HepG2 (cell line): Measurements from ENCODE around the gene TBXAS1. TPM values are rescaled to one million over a fixed set of nuclear protein-coding genes. Genes with fewer than 3 reads are reported as not detected.

Experiments used
- ATAC-seq: fragments of 200-7000 bp; cut with Tn5 transposase; 3 replicates; pipeline ENCODE4 v1.9.1; 2020; ENCODE audit warnings: mild to moderate bottlenecking, moderate library complexity
- BruUV-seq: library from RNA; stranded (reverse); fragments of 400-500 nt; replicated peaks from 2 replicates; lab custom pipeline; 2021; lab: Mats Ljungman, UMichigan
- CTCF ChIA-PET: fragments of 300-600 bp; formaldehyde crosslinking; extraction: SDS; loops from one replicate; lab custom pipeline; 2021; ENCODE audit warnings: low total read pairs, inconsistent platforms, low intra/inter-chr PET ratio; lab: Yijun Ruan, JAX
- POLR2A ChIA-PET: fragments of 350-600 bp; sonication (Branson Sonifier 250); formaldehyde crosslinking; loops from one replicate; lab custom pipeline; 2020; ENCODE audit warnings: antibody characterized with exemption, inconsistent platforms; lab: Yijun Ruan, JAX
- DNase-seq: peaks from one replicate; pipeline ENCODE4 v3.0.0-alpha.2; 2015; ENCODE audit warnings: low spot score
- FAIRE-seq: peaks from 3 replicates; lab custom pipeline; 2011; peaks lifted over from hg19 to GRCh38; lab: Jason Lieb, UNC
- H2AFZ ChIP-seq: one replicate; pipeline ENCODE4 v1.6.1; 2011; ENCODE audit warnings: low read length, inconsistent platforms
- H3K27ac ChIP-seq: fragments of 300-600 bp; 3 replicates; pipeline ENCODE4 v1.8.0; 2011; ENCODE audit warnings: mixed run types, mild to moderate bottlenecking, mixed read lengths, low read length, inconsistent platforms; ENCODE audit not compliant: insufficient read depth; ENCODE audit errors: extremely low read length
- H3K27me3 ChIP-seq, 2 experiments: fragments of 200-600 bp in 1 of 2; 2 replicates in 1 of 2; 3 replicates in 1 of 2; pipeline versions ENCODE4 v1.6.0 to v1.8.0; 2011; ENCODE audit warnings: low read length in 2 of 2, mild to moderate bottlenecking in 2 of 2, moderate library complexity in 2 of 2, inconsistent platforms in 1 of 2; ENCODE audit not compliant: insufficient read depth in 2 of 2, control insufficient read depth in 1 of 2
- H3K36me3 ChIP-seq, 2 experiments: fragments of 200-600 bp in 1 of 2; replicated peaks in 1 of 2; 2 replicates in 1 of 2; 3 replicates in 1 of 2; pipeline versions ENCODE4 v1.5.1 to v1.8.0; 2011; ENCODE audit warnings: low read length in 2 of 2, inconsistent platforms in 1 of 2; ENCODE audit not compliant: insufficient read depth in 2 of 2, control insufficient read depth in 1 of 2
- H3K4me1 ChIP-seq: 2 replicates; pipeline ENCODE4 v1.5.1; 2012; ENCODE audit warnings: low read length, inconsistent platforms; ENCODE audit not compliant: insufficient read depth
- H3K4me2 ChIP-seq: 2 replicates; pipeline ENCODE4 v1.6.0; 2011; ENCODE audit warnings: low read depth, low read length, inconsistent platforms
- H3K4me3 ChIP-seq, 3 experiments: fragments of 200-600 bp in 1 of 3; sonication (generic), shearing (Covaris generic) in 1 of 3; replicated peaks in 1 of 3; 2 replicates each; pipeline ENCODE4 v1.5.1; 2011 to 2016; ENCODE audit warnings: low read length in 3 of 3, inconsistent platforms in 2 of 3, low read depth in 2 of 3, mild to moderate bottlenecking in 2 of 3, control low read depth in 1 of 3, mixed read lengths in 1 of 3; ENCODE audit not compliant: insufficient read depth in 1 of 3
- H3K79me2 ChIP-seq: one replicate; pipeline ENCODE4 v1.6.1; 2011; ENCODE audit warnings: low read length, inconsistent platforms; ENCODE audit not compliant: insufficient read depth
- H3K9ac ChIP-seq: 2 replicates; pipeline ENCODE4 v1.6.0; 2011; ENCODE audit warnings: mild to moderate bottlenecking, low read depth, low read length, inconsistent platforms; ENCODE audit not compliant: insufficient read depth
- H3K9me3 ChIP-seq: 2 replicates; pipeline ENCODE4 v1.5.1; 2012; ENCODE audit warnings: mild to moderate bottlenecking, low read length
- H4K20me1 ChIP-seq: 2 replicates; pipeline ENCODE4 v1.6.0; 2011; ENCODE audit warnings: inconsistent platforms, mild to moderate bottlenecking, low read length, moderate library complexity; ENCODE audit not compliant: insufficient read depth
- KLF11 ChIP-seq: IDR thresholded peaks from 2 replicates; pipeline ENCODE4 v1.6.1; 2016; ENCODE audit warnings: missing compliant biosample characterization
- NR2F6 ChIP-seq, 2 experiments: IDR thresholded peaks; 2 replicates each; pipeline ENCODE4 v1.6.1; 2016; ENCODE audit warnings: antibody characterized with exemption in 1 of 2, mild to moderate bottlenecking in 1 of 2
- SIX4 ChIP-seq: sonication (generic); formaldehyde crosslinking; IDR thresholded peaks from 2 replicates; pipeline ENCODE4 v1.4.0; 2020; ENCODE audit warnings: missing genetic modification reagents
- SKIL ChIP-seq: sonication (generic); formaldehyde crosslinking; IDR thresholded peaks from 2 replicates; pipeline ENCODE4 v1.8.0; 2022; ENCODE audit warnings: missing genetic modification reagents, mild to moderate bottlenecking, moderate library complexity, borderline replicate concordance
- SRSF1 ChIP-seq: fragments of 200-400 bp; formaldehyde crosslinking; optimal IDR thresholded peaks from 2 replicates; pipeline ENCODE3; 2017; ENCODE audit warnings: mild to moderate bottlenecking, low read depth, low read length, moderate library complexity
- TGIF2 ChIP-seq: IDR thresholded peaks from 2 replicates; pipeline ENCODE4 v1.6.1; 2016; ENCODE audit warnings: control low read depth, missing compliant biosample characterization
- ZNF296 ChIP-seq: sonication (generic); formaldehyde crosslinking; conservative IDR thresholded peaks from 2 replicates; pipeline ENCODE4 v1.5.0; 2020; ENCODE audit warnings: mild to moderate bottlenecking, missing genetic modification reagents
- ZNF678 ChIP-seq: sonication (generic); formaldehyde crosslinking; IDR thresholded peaks from 2 replicates; pipeline ENCODE4 v1.4.0; 2020; ENCODE audit warnings: mild to moderate bottlenecking, missing genetic modification reagents
- ZNF704 ChIP-seq: sonication (generic); formaldehyde crosslinking; IDR thresholded peaks from 2 replicates; pipeline ENCODE4 v1.8.1; 2023; ENCODE audit warnings: mild to moderate bottlenecking, inconsistent platforms, moderate library complexity, missing genetic modification reagents, borderline replicate concordance
- ZNF720 ChIP-seq: sonication (generic); formaldehyde crosslinking; IDR thresholded peaks from 2 replicates; pipeline ENCODE4 v1.4.0; 2020; ENCODE audit warnings: missing genetic modification reagents
- WGBS: methylation state at CpG from one replicate; pipeline ENCODE4 v1.1.6; 2017; ENCODE audit warnings: low lambda C conversion rate; 5-methylcytosine and 5-hydroxymethylcytosine counted together
- in situ Hi-C: cut with HindIII; loops from 2 replicates; pipeline ENCODE4 v1.10.0; 2017; ENCODE audit warnings: low pct_unique_long_range_greater_than_20kb; ENCODE audit not compliant: extremely low pct_ligation_motif_present
- intact Hi-C: fragments of 100-400 bp; cut with micrococcal nuclease; formaldehyde crosslinking; loops from one replicate; pipeline ENCODE4 v1.10.0; 2022; ENCODE audit not compliant: unreplicated experiment
- polyA plus RNA-seq, 8 experiments: library from polyadenylated mRNA; depleted of rRNA in 3 of 8; stranded (reverse) in 7 of 8; unstranded in 1 of 8; fragments of >200 nt; fragmentation: Illumina TruSeq in 4 of 8; extraction: Trizol in 4 of 8; gene quantifications; 2 replicates each; pipeline versions ENCODE4 v1.2.1 to v1.2.3, GENCODE V29; 2011 to 2016; ENCODE audit warnings: low read depth in 4 of 8, missing spikeins in 1 of 8, mixed read lengths in 1 of 8; ENCODE audit not compliant: insufficient read depth in 1 of 8
- total RNA-seq, 5 experiments: library from RNA; depleted of rRNA; stranded (reverse); fragments of >200 nt; fragmentation: Illumina TruSeq; extraction: Trizol; gene quantifications; 2 replicates each; pipeline ENCODE4 v1.2.3, GENCODE V29; 2016; ENCODE audit warnings: low read depth in 1 of 5

TBXAS1 gene
- total and polyA plus RNA-seq, 2 of the 13 experiments (the other 11 are each of a cell fraction or from before 2014, with no cell fraction given) = 4.0 to 4.9 TPM

GRCh38 chr7:139896288-139896687, 67.2 kb downstream of the TBXAS1 start (continued):
- TF ChIP-seq ZNF704 (CRISPR knock-in tag) (no peak), SIX4 (CRISPR knock-in tag) (no peak), ZNF678 (CRISPR knock-in tag) (no peak), ZNF296 (CRISPR knock-in tag) (no peak), TGIF2 (CRISPR knock-in tag) (no peak), SKIL (CRISPR knock-in tag) (no peak), ZNF720 (no peak), SRSF1 (no peak)

- H3K4me2 ChIP-seq = no peak overlapping the region
- intact Hi-C loops (no loop called here), in situ Hi-C loops (no loop called here)
- H3K27ac ChIP-seq = no peak overlapping the region
- H3K79me2 ChIP-seq = no peaks in the 10 kb centered on the region
- DNase-seq (no peak), FAIRE-seq (no peak), ATAC-seq (no peak)
- H3K9ac ChIP-seq = no peak overlapping the region
- H3K27me3 ChIP-seq = peaks cover 1 to 11% of the 10 kb centered on the region in 2 experiments; a peak in 1 of 5 replicates
- BruUV-seq = no TSS peak
- no peaks in the 10 kb centered on the region for H4K20me1 ChIP-seq
- H2AFZ ChIP-seq = no peak overlapping the region
- WGBS = 49% methylated on average over 6 of the region's 6 CpGs
- H3K36me3 ChIP-seq = no peaks in the 10 kb centered on the region
- H3K9me3 ChIP-seq = no peaks in the 10 kb centered on the region
- TF ChIP-seq NR2F6 (IDR thresholded peaks at IDR 0.05) = no peak
- no peak for TF ChIP-seq NR2F6 (CRISPR knock-in tag; IDR thresholded peaks at IDR 0.05)
- TF ChIP-seq KLF11 (CRISPR knock-in tag) = no peak
- H3K4me3 ChIP-seq = no peak overlapping the region
- ChIA-PET POLR2A (no interaction called here), CTCF (no interaction called here)
- H3K4me1 ChIP-seq = no peaks in the 10 kb centered on the region
Observed at GRCh38 chr7:139896831-139897230, 67.8 kb downstream of the TBXAS1 start.
